GM18517 (cell line): ENCODE data around the gene PABPN1.

Experiments
- ATAC-seq: cut with Tn5 transposase; IDR thresholded peaks from one replicate; pipeline ENCODE4 v1.9.1; 2021; ENCODE audit warnings: mild to moderate bottlenecking, moderate library complexity; ENCODE audit not compliant: unreplicated experiment

PABPN1 gene

DNA sequence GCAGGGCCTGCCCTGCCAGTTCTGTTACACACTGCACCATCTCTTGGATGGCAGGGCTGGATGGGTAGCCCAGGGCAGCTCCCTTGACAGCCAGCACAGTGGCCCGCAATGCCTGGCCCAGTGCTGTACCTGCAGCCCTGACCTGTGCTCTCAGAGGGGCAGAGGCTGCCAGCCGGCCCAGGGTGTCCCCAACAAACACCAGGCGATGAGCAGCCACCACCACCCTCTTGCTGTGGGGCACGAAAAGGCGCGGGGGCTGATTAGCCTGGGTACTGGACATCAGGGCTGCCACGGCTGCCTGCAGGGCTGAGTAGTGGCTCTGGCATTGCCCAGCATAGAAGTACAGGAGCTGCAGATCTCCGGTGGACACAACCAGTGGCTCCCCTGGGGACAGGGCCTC lies 36.0 kb downstream of the PABPN1 start:
- ATAC-seq = no peak

DNA sequence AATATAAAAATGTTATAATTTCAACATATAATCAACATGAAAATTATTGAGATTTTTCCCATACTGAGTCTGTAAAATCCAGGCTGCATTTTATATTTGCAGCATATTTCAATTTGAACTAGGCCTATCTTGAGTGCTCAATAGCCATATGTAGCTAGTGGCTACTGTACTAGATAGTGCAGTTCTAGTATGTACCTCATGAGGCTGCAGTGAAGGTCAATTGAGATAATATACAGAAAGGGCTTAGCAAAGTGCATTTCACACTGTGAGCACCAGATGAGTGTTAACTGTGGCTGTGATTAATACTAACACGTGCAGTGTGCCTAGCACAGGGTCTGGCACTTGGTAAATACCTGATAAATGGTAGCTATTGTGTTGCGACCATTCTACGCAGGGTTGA lies 36.8 kb downstream of the PABPN1 start:
- ATAC-seq = no peak

DNA sequence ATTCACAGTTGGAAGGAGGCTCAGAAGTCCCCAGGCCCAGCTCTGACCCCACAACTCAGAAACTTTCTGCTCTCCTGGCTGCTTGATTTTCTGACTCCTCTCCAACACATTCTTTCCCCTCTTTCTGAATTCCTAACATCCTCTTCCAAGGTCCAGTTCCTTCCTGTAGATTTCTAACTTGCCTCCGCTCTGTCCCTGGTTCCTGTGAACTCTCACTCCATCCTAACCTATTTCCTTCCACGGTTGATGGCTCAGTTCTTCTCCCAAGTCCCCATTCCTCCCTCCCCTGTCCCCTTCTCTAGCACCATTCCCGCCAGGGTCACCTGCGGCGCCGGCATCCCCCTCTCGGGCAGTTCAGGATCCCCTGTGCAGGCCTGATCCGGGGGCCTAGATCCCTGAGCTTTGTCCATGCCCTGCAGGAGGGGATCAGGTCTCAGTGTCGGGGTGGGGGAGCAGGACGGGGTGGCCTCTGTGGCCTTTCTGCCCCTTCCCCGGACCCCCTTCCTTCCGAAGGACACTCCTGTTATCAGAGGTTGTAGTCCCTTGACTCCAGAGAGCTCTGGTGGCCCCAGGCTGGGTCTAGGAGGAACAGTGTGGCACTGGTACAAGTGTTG lies 37.4 kb downstream of the PABPN1 start:
- ATAC-seq = no peak

DNA sequence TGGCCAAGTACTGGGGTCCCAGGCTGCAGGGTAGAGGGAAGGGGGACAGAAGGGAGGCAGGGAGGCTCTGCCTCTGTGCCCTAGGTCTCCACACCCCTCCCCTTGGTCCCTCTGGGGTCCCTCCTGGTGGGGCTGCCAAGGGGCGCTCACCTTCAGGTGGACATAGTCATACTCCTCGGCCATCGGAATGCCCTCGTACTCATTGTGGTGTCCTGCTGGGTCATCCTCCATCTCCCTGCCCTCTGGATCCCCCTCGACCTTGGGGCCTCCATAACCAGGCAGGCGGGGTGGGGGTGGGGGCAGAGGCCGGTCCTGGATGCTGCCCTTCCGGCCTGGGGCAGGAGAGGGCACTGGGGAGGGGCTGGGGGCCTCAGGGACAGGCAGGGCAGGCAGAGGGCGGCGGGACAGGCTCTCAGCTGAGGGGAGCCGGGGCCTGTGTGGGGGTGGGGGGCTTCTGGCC lies 37.9 kb downstream of the PABPN1 start:
- no peak for ATAC-seq

GRCh38 chr14:23359722-23360447 lies 38.6 kb downstream of the PABPN1 start:
- ATAC-seq = no peak

GRCh38 chr14:23360496-23360895 lies 39.2 kb downstream of the PABPN1 start:
- no peak for ATAC-seq

DNA sequence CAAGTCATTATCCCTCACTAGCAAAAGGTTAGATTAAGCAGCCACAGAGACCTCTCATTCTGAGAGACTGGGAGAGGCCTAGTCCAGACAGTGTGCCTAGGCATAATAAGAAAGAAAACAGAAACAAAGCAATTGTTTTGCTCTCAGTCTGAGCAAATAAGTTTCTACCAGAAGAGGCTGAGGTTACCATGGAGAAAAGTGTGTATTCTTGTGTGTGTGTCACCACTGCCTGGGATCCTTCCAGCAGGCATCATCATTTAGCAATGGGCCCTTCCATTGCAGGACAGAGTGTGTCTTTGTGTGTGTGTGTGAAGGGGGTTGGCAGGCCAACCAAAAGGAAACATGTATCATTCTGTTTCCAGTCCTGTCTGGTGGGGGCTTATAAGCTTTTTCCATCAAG lies 40.1 kb downstream of the PABPN1 start:
- no peak for ATAC-seq

- no peak for ATAC-seq
These were observed 40.5 kb downstream of the PABPN1 start for GRCh38 chr14:23361763-23362162.

- ATAC-seq = no peak
These were observed 40.9 kb downstream of the PABPN1 start for GRCh38 chr14:23362200-23362599.

GRCh38 chr14:23364164-23365035 lies 43.1 kb downstream of the PABPN1 start:
- ATAC-seq = no peak

- ATAC-seq = no peak
These were observed 43.9 kb downstream of the PABPN1 start, which contains the start of gene EFS for GRCh38 chr14:23365036-23365731. TSS of gene EFS (minus strand) at chr14:23365172. CDS start at chr14:23365025, 147 bp downstream.

DNA sequence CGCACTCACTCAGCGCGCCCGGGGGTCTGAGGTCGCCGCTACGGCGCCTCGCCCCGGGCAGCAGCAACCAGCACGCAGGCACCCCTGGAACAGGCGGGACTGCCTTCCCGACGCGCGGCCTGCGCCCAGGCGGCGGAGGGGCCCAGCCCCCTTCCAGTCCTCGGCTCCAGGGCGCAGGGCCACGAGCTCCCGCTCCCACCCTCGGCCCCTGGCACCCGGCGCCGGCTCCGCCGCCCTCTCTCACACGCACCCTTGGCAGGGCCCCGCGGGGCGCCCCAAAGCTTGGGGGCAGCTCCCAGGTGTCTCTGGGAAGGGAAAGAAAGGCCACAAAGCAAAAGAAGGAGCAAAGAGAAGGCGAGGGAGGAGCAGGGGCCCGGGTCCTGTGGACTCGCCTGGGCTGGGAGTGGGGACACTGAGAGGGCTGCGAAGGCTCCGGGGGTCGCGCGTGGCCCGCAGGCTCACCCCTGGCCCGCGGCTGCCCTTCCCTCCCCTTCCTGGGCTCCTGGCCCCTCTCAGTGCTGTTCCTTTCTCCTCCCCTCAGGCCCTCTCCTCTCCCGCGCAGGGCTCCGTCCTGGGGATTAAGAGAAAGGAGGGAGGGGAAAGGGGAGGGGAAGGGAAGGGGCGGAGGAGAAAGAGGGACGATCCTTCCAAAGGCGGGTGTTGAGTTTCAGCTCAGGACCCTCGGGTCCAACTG lies 44.6 kb downstream of the PABPN1 start:
- ATAC-seq = no peak

- ATAC-seq = no peak
These were observed 45.2 kb downstream of the PABPN1 start for GRCh38 chr14:23366426-23366921.

GRCh38 chr14:23370221-23370620 lies 49.0 kb downstream of the PABPN1 start:
- ATAC-seq = no peak

- no peak for ATAC-seq
These were observed 50.6 kb downstream of the PABPN1 start for GRCh38 chr14:23371865-23372264.

GRCh38 chr14:23372509-23372908 lies 51.3 kb downstream of the PABPN1 start, which contains the start of gene IL25:
TSS of gene IL25 (plus strand) at chr14:23372809.
- no peak for ATAC-seq

GRCh38 chr14:23373041-23373440 lies 51.8 kb downstream of the PABPN1 start:
- no peak for ATAC-seq
